Measurements from ENCODE around the gene SBNO2. TPM values are rescaled to one million over a fixed set of nuclear protein-coding genes. Genes with fewer than 3 reads are reported as not detected.

The SBNO2 gene
- total and polyA plus RNA-seq, 10 donors = 16.2 to 230 (median 112) TPM

DNA sequence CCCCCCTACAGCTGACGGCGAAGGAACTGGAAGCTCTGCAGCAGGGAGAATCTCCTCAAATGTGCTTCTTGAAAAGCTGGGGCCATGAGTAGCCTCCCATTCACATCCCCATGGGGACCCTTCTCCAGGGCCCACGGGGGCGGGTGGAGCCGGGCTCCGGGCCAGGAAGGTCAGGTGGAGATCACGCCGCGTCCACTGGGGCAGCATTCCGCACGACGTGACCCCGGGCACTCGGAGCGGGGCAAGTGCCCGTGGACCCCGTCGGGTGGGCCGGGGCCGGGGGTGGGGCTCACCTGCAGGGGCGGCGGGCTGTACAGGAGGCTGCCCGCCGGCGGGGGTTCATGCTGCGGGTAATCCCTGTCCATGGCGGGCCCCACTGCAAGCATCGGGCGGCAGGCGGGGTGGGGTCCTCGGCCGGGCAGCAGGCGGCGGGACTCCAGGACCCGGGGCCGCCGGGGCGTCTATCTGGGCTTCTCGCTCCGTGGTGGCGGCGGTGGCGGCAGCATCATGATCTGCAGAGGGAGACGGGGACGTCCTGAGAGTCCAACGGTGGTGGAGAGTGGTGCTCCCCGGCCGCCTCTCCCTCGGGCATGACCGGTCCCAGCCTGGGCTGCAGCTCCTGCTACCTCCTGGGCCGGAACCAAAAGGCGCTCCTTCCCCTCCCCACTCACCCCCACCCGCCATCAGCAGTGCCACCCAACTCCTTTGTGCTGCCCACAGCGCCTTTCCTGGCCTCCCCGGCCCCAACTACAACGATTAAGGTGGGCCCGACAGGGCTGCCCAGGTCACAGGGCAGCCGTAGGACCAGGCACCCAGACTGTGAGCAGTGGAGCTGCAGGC is 20.0 kb downstream of the SBNO2 start:
- Histone ChIP-seq H3K4me1 (peaks cover 14 to 100% (median 80%) of the 10 kb centered on the region in 6 donors), H3K4me3 (peak overlapping the region in 7 of 8 donors; percentile 19 to 62 (median 37)), H3K27ac (peak overlapping the region; percentile 72 to 95 (median 91)), H3K27me3 (replicated peaks in 1 of 7) (no peaks in the 10 kb centered on the region), H3K36me3 (peaks cover 0 to 94% (median 45%) of the 10 kb centered on the region in 6 donors), H3K9me3 (no peaks in the 10 kb centered on the region)
- TF ChIP-seq POLR2AphosphoS5 (IDR thresholded peaks at IDR 0.05) (peak in 1 of 3 donors; percentile 12), POLR2A (IDR thresholded peaks at IDR 0.05) (no peak)
- peak; percentile 81 for DNase-seq
- WGBS, 5 donors = 86 to 94% (median 91%) methylated on average over 26 to 58 of the region's 58 CpGs
- intact Hi-C loops (cut with DNase I; ENCODE audit: low total_unique reads) = no loop called here

DNA sequence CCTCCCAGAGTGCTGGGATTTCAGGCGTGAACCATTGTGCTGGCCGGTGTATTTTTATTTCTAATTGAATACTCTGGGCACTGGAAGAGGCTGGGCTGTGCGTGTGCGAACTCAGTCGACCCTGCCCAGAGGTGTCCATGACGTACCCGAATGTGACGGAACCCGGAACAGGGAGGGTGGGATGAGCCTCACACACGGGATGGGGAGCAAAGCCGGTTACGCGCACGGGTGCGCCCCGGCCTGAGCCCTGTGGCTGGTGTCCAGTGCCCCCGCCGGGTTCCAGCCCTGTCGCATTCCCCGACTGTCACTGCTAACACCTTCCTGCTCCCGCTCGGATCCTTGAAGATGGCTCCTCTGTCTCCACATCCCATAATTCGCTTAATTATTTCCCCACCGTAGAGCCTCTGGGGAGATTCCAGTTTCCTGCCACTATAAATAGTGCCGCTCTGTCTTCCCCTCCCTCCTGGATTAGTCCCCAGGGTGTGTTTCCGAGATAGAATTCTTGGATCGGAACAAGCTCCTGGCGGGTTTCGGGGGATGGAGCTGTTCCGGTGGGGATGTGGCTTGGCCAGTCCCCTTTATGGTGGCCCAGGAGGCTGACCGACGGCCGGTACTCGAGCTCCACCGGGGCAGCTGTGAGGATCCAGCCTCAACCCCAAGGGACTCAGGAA is 22.0 kb downstream of the SBNO2 start:
- peak; percentile 76 for DNase-seq
- TF ChIP-seq POLR2A (IDR thresholded peaks at IDR 0.05) (no peak), POLR2AphosphoS5 (IDR thresholded peaks at IDR 0.05) (peak; percentile 28 to 64 (median 56))
- TF ChIP-seq, protein P1, sequence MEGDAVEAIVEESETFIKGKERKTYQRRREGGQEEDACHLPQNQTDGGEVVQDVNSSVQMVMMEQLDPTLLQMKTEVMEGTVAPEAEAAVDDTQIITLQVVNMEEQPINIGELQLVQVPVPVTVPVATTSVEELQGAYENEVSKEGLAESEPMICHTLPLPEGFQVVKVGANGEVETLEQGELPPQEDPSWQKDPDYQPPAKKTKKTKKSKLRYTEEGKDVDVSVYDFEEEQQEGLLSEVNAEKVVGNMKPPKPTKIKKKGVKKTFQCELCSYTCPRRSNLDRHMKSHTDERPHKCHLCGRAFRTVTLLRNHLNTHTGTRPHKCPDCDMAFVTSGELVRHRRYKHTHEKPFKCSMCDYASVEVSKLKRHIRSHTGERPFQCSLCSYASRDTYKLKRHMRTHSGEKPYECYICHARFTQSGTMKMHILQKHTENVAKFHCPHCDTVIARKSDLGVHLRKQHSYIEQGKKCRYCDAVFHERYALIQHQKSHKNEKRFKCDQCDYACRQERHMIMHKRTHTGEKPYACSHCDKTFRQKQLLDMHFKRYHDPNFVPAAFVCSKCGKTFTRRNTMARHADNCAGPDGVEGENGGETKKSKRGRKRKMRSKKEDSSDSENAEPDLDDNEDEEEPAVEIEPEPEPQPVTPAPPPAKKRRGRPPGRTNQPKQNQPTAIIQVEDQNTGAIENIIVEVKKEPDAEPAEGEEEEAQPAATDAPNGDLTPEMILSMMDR (IDR thresholded peaks at IDR 0.05 in 8 of 11, conservative IDR thresholded peaks at IDR 0.05 in 3 of 11) = no peak
- H3K4me3 ChIP-seq = no peak overlapping the region
- H3K36me3 ChIP-seq = peaks cover 0 to 91% (median 51%) of the 10 kb centered on the region in 6 donors
- intact Hi-C loops (cut with DNase I; ENCODE audit: low total_unique reads) = no loop called here
- no peaks in the 10 kb centered on the region for H3K27me3 ChIP-seq (replicated peaks in 1 of 7)
- H3K9me3 ChIP-seq = no peaks in the 10 kb centered on the region
- WGBS, 5 donors = 69 to 89% (median 84%) methylated on average over 30 to 35 of the region's 35 CpGs
- peaks cover 14 to 90% (median 74%) of the 10 kb centered on the region in 6 donors for H3K4me1 ChIP-seq
- peak overlapping the region; percentile 53 to 95 (median 84) for H3K27ac ChIP-seq

DNA sequence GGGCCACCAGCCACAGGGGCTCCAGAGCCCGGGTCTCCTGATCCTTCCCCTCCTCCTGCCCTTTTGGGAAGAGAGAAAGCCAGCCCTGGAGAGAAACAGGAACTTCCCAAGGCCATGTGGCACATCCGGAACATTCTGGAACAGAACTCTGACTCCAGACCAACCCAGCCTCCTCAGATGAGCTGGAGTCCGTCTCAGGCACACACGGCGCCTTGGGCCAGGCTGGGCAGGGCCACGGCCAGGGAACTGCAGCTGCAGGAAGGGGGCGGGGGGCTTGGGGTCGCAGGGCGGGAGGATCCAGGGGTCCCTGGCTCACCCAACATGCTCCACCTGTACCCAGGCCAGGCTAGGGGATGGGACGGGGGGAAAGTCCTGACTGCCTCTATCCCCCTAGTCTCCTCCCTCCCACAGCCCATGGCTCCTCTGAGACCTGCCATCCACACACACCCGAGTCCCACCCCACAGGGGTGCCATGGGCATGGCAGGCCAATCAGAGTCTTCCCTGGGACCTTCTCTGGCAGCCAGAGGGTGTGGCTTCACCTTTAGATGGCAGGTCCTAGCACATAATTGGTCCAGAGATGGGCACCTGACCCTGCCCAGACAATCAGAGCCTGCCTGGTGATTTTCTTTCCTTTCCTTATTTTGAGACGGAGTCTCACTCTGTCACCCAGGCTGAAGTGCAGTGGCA is 22.9 kb downstream of the SBNO2 start:
- H3K9me3 ChIP-seq = no peaks in the 10 kb centered on the region
- peaks cover 14 to 81% (median 66%) of the 10 kb centered on the region in 6 donors for H3K4me1 ChIP-seq
- peak overlapping the region; percentile 53 to 95 (median 84) for H3K27ac ChIP-seq
- 63 to 84% (median 81%) methylated on average over 3 to 12 of the region's 12 CpGs for WGBS, 5 donors
- TF ChIP-seq, protein P1 (IDR thresholded peaks at IDR 0.05 in 8 of 11, conservative IDR thresholded peaks at IDR 0.05 in 3 of 11) = no peak
- TF ChIP-seq POLR2AphosphoS5 (IDR thresholded peaks at IDR 0.05) = peak; percentile 62 to 79 (median 68)
- H3K36me3 ChIP-seq = peaks cover 0 to 92% (median 59%) of the 10 kb centered on the region in 6 donors
- no peaks in the 10 kb centered on the region for H3K27me3 ChIP-seq (replicated peaks in 1 of 7)
- H3K4me3 ChIP-seq = no peak overlapping the region
- no peak for DNase-seq
- intact Hi-C loops (cut with DNase I; ENCODE audit: low total_unique reads) = no loop called here

DNA sequence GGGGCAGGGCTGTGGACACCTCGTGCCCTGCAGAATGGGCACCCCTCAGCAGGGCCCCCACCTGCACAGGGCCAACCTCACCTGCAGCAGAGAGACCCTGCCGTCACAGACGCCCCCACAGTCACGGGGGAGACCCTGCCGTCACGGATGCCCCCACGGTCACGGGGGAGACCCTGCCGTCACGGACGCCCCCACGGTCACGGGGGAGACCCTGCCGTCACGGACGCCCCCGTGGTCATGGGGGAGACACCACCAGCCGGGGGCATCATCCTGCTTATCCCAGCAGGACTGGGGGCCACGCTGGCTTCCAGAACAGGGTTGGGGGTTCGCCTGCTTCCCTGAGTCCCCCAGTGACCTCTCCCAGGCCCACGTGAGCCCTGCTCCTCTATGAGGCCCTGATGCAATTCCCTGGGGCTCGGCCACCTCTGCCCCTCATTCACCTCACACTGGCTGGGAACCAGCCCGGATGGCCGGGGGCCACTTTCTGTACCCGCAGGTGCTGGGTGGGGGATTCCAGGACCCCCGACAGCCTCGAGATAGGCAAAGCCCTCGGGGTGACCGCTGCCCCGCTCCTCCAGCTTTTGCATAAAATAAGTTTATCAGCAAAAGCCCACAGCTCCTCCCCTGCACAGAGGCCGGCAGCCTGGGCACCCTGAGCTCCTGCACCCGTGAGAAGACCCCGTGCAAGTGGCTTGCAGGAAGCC is 23.6 kb downstream of the SBNO2 start:
- 80 to 97% (median 86%) methylated on average over 9 to 33 of the region's 33 CpGs for WGBS, 5 donors
- peak overlapping the region; percentile 53 to 95 (median 84) for H3K27ac ChIP-seq
- peak overlapping the region in 1 of 8 donors; percentile 2 for H3K4me3 ChIP-seq

More for the DNA sequence above, 23.6 kb downstream of the SBNO2 start:
- TF ChIP-seq POLR2AphosphoS5 (IDR thresholded peaks at IDR 0.05) (peak in 1 of 3 donors; percentile 68), POLR2A (IDR thresholded peaks at IDR 0.05) (no peak)
- TF ChIP-seq, protein P1 (IDR thresholded peaks at IDR 0.05 in 8 of 11, conservative IDR thresholded peaks at IDR 0.05 in 3 of 11) = no peak
- no peak for DNase-seq
- Histone ChIP-seq H3K9me3 (no peaks in the 10 kb centered on the region), H3K27me3 (replicated peaks in 1 of 7) (no peaks in the 10 kb centered on the region), H3K4me1 (peaks cover 7 to 81% (median 59%) of the 10 kb centered on the region in 6 donors), H3K36me3 (peaks cover 0 to 93% (median 64%) of the 10 kb centered on the region in 6 donors)
- intact Hi-C loops (cut with DNase I; ENCODE audit: low total_unique reads) = no loop called here

Data from spleen (tissue), 11 donors.